K562 (cell line): Measurements from ENCODE around the gene SCYL3. TPM values are rescaled to one million over a fixed set of nuclear protein-coding genes. Genes with fewer than 3 reads are reported as not detected.
A peak's percentile ranks its signal among the peaks of the same experiment; 100 is the strongest.

Experiments used
- AFF4 ChIP-seq: sonication (generic); formaldehyde crosslinking; IDR thresholded peaks from 2 replicates; pipeline ENCODE4 v1.8.0; 2023; ENCODE audit warnings: mild to moderate bottlenecking, missing genetic modification reagents
- ASH1L ChIP-seq: fragments of 450-650 bp; IDR thresholded peaks from 2 replicates; pipeline ENCODE4 v1.6.1; 2018; ENCODE audit warnings: borderline replicate concordance, mild to moderate bottlenecking, low read depth; ENCODE audit not compliant: partially characterized antibody
- BDP1 ChIP-seq: IDR thresholded peaks from 3 replicates; pipeline ENCODE4 v1.6.1; 2011; ENCODE audit not compliant: insufficient read length, insufficient read depth
- CBFA2T3 ChIP-seq: fragments of 450-650 bp; IDR thresholded peaks from 2 replicates; pipeline ENCODE4 v1.6.1; 2017
- CCNT2 ChIP-seq: IDR thresholded peaks from 2 replicates; pipeline ENCODE4 v1.6.1; 2011; ENCODE audit warnings: borderline replicate concordance, low read depth, mild to moderate bottlenecking, moderate library complexity, mixed read lengths, low read length; ENCODE audit not compliant: insufficient read length; ENCODE audit errors: extremely low read depth
- CHD1 ChIP-seq: fragments of 200-600 bp; sonication (generic); IDR thresholded peaks from one replicate; pipeline ENCODE4 v1.6.1; 2012; ENCODE audit warnings: mild to moderate bottlenecking, moderate library complexity, low read length, inconsistent platforms
- E2F5 ChIP-seq: sonication (generic); formaldehyde crosslinking; IDR thresholded peaks from 2 replicates; pipeline ENCODE4 v1.8.0; 2022; ENCODE audit warnings: mild to moderate bottlenecking, missing genetic modification reagents
- E4F1 ChIP-seq: fragments of 250-450 bp; sonication (Bioruptor Pico); IDR thresholded peaks from 2 replicates; pipeline ENCODE4 v1.5.0; 2021; ENCODE audit warnings: mild to moderate bottlenecking, borderline replicate concordance
- HMG20B ChIP-seq: fragments of 250-450 bp; sonication (Bioruptor Pico); IDR thresholded peaks from 2 replicates; pipeline ENCODE4 v1.5.0; 2021; ENCODE audit warnings: mild to moderate bottlenecking
- ILK ChIP-seq: fragments of 450-650 bp; IDR thresholded peaks from 2 replicates; pipeline ENCODE4 v1.6.1; 2016; ENCODE audit warnings: missing genetic modification characterization, low read depth, mild to moderate bottlenecking, missing compliant biosample characterization, moderate library complexity, borderline replicate concordance
- MXI1 ChIP-seq: IDR thresholded peaks from 2 replicates; pipeline ENCODE4 v1.6.1; 2011; ENCODE audit warnings: low read depth, mild to moderate bottlenecking, improper control_type of control experiment, low read length
- SMAD4 ChIP-seq: fragments of 250-450 bp; sonication (Bioruptor Pico); conservative IDR thresholded peaks from 2 replicates; pipeline ENCODE4 v1.8.0; 2021; ENCODE audit warnings: inconsistent platforms, mild to moderate bottlenecking, moderate library complexity
- ZBTB49 ChIP-seq: sonication (generic); formaldehyde crosslinking; IDR thresholded peaks from 2 replicates; pipeline ENCODE4 v1.8.0; 2022; ENCODE audit warnings: missing genetic modification reagents, mild to moderate bottlenecking, borderline replicate concordance
- ZFP30 ChIP-seq: fragments of 250-450 bp; sonication (Bioruptor Pico); IDR thresholded peaks from 2 replicates; pipeline ENCODE4 v1.8.0; 2022; ENCODE audit warnings: moderate library complexity, mild to moderate bottlenecking, inconsistent platforms, borderline replicate concordance
- ZNF212 ChIP-seq: fragments of 450-650 bp; formaldehyde crosslinking; IDR thresholded peaks from 2 replicates; pipeline ENCODE4 v1.4.0; 2020; ENCODE audit warnings: mild to moderate bottlenecking
- ZNF253 ChIP-seq: fragments of 250-450 bp; sonication (Bioruptor Pico); conservative IDR thresholded peaks from 2 replicates; pipeline ENCODE4 v1.6.1; 2021; ENCODE audit warnings: mild to moderate bottlenecking
- ZNF75A ChIP-seq: fragments of 450-650 bp; formaldehyde crosslinking; IDR thresholded peaks from 2 replicates; pipeline ENCODE4 v1.4.0; 2020; ENCODE audit warnings: mild to moderate bottlenecking
- ZNF76 ChIP-seq: fragments of 250-450 bp; sonication (Bioruptor Pico); IDR thresholded peaks from 2 replicates; pipeline ENCODE4 v1.4.0; 2020; ENCODE audit warnings: mild to moderate bottlenecking, moderate library complexity, borderline replicate concordance
- polyA plus RNA-seq, 8 experiments: library from polyadenylated mRNA; depleted of rRNA in 4 of 8; stranded (reverse) in 5 of 8; unstranded in 3 of 8; fragments of >200 nt; fragmentation: Nextera tagmentation in 2 of 8; fragmentation: Illumina TruSeq in 1 of 8; extraction: Ambion mirVana in 2 of 8; extraction: Trizol in 1 of 8; gene quantifications; 2 replicates each; pipeline versions ENCODE4 v1.2.1 to v1.2.3, GENCODE V29; 2011 to 2014; ENCODE audit warnings: inconsistent platforms in 1 of 8, missing spikeins in 1 of 8
- total RNA-seq, 7 experiments: library from RNA; depleted of rRNA in 6 of 7; stranded (reverse); fragments of >200 nt in 6 of 7; fragmentation: Illumina TruSeq in 2 of 7; extraction: Trizol in 2 of 7; gene quantifications; 2 replicates each; pipeline versions ENCODE4 v1.2.1 to v1.2.3, GENCODE V29; 2011 to 2021; ENCODE audit warnings: low replicate concordance in 1 of 7

The SCYL3 gene
- total and polyA plus RNA-seq, 9 of the 15 experiments (the other 6 are each of a cell fraction or from before 2014, with no cell fraction given), result 3.6 to 11.4 (median 7.1) TPM

GRCh38 chr1:169893645-169894423 is at the start of gene SCYL3 (continued):
- peak; percentile 51; the same call in 1 of the 2 replicates for TF ChIP-seq E4F1 (CRISPR knock-in tag)
- TF ChIP-seq ZNF212 (CRISPR knock-in tag), result no peak
- no peak for TF ChIP-seq ZFP30 (CRISPR knock-in tag)
- TF ChIP-seq ZBTB49 (CRISPR knock-in tag), result 0 out of 2 replicates have a peak, but pooled peaks have one; percentile 37
- no peak for TF ChIP-seq BDP1
- TF ChIP-seq ZNF253 (CRISPR knock-in tag), result no peak
- peak; percentile 95 for TF ChIP-seq ASH1L
- peak; percentile 82 for TF ChIP-seq SMAD4 (CRISPR knock-in tag)
- TF ChIP-seq ZNF75A, result no peak
- peak; percentile 59 for TF ChIP-seq AFF4 (CRISPR knock-in tag)
- no peak for TF ChIP-seq CHD1
- no peak for TF ChIP-seq HMG20B
- TF ChIP-seq ZNF76 (CRISPR knock-in tag), result no peak
- TF ChIP-seq ILK (tag), result no peak
- TF ChIP-seq CBFA2T3, result no peak
- TF ChIP-seq E2F5 (CRISPR knock-in tag), result no peak; the same call in 1 of the 2 replicates
- TF ChIP-seq CCNT2, result peak; percentile 27
- no peak for TF ChIP-seq MXI1
